ENCODE results near the gene PARD3B.

PARD3B gene

DNA sequence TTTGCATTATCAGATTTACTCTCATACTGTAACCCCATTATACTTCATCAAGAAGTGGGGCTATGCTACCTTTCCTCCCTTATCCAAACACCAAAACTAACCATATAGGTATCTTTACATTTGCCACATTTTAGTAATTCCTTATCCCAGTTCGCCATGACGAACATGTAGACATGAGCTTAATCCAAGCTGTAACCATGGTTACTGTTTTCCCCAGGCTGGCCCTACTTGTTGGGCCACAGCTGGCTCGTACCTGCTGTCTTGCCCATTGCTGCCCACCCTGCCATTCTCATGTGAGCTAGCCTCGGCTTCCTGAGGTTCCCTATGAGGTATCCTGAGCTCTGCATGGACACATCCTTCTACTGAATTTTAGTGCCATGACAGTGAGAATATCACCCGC lies 117.7 kb downstream of the PARD3B start:
- DNase-seq: no peak

- no peak for DNase-seq
Observed at GRCh38 chr2:204663816-204664425, 118.6 kb downstream of the PARD3B start.

DNA sequence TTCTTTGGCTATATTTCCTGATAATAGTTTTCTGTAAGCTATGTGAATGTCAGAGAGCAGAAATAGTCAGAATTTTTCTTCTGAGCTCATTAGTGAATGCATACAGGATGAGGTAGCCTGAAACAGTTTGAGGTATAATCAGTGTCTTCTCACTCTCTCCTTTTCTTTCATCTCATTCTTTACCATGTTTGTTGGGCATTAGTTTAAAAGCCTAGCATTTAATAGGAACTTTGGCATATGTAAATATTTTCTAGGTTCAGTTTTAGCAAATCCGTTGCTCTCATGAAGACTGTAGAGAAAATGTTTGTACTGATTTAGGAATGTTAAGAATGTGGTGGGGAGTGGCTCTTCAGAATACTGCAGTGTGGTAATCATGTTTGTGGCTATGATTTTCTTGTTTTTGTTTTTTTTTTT lies 119.4 kb downstream of the PARD3B start:
- no peak for DNase-seq

DNA sequence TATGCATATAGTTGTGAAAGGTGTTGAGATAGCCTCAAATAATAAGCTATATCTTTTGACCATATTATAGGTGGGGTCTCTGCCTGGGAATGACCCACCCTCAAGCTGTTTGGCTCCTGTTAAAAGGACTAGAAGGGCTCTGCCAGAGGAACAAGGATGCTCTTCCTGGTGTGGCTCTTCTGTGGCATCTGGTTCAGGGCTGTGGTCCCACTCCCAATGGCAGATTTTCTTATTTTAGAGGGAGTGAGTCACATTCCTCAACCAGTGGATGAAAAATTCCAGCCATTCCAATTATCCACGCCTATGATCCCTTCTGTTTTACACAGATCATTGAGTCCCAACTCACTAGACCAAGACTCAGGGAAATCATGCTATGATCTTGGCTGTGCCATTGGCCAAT lies 119.9 kb downstream of the PARD3B start:
- DNase-seq: no peak

- no peak for DNase-seq
Observed at GRCh38 chr2:204665771-204666170, 120.5 kb downstream of the PARD3B start.

DNA sequence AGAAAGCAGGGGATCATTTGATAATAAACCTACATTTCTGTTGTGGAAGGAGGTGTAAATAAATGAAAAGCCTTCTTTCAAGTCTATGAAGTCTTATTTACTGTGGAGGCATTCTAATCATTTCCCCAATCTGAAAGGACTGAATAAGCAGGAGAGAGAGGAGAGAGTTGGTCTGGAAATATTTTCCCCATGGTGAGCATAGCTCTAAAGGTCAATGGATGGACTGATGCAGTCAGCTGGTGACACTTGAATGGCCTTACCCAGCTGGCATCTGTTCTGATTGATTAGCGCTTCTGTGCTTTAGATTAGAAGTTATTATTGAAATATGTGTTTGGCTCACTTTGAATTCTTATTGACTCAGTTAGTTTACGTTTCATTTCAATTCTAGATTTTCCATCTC lies 122.7 kb downstream of the PARD3B start:
- DNase-seq: no peak

DNA sequence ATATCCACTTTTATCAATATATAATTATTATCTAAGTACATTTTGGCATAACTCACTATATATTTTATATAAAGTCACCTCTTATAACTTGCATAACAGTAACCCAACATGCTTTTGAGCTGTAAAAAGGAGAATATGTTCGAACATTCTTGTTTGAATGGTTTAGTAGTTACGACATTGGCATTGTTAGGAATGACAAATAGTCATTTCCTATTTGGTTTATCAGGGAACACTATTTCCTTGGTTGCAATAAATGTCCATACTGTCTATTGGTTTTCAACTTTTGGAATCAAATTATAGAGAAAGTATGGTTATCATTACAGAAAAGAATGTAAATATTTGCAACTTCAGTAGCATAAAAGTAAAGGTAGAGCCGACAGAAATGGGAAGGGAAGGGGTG lies 124.1 kb downstream of the PARD3B start:
- DNase-seq: no peak

DNA sequence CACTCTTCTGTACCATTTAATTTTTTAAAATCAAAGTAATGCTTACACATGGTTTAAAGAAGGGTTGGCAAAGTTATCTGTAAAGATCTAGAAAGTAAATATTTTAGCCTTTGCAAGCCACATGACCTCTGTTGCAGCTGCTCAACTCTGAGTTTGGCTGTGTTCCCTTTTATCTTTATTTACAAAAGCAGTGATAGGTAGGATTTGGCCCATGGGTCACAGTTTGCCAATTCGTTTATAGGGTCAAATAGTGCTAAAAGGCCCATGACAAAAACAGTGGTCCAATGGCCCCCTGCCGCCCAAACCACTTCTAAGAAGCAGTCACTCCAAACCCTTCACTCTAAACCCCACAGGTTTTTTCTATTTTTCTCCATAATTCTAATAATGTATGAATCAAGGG lies 124.8 kb downstream of the PARD3B start:
- no peak for DNase-seq

- no peak for DNase-seq
Observed at GRCh38 chr2:204670756-204671155, 125.5 kb downstream of the PARD3B start.

- no peak for DNase-seq
Observed at GRCh38 chr2:204672772-204673171, 127.5 kb downstream of the PARD3B start.

- DNase-seq: no peak
Observed at GRCh38 chr2:204673877-204674276, 128.6 kb downstream of the PARD3B start.

DNA sequence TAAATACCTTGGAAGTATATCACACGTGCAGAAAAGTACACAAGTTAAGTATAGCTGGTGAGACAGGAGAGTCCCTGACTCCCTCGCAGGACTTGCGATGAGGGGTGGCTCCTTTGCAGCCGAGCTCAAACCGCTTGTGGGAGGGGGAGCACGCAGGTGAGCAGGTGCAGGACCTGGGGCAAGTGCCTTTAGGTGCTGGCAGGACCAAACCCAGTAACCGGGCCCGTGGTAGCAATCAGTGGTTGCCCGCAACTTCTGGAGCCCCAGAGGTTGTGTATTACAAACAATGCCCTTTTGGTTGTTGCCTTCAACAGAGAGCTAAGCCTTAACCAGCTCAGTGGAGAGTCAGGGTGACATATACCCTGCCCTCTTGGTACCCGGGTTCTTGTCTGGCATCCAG lies 132.8 kb downstream of the PARD3B start:
- DNase-seq: no peak

- DNase-seq: no peak
Observed at GRCh38 chr2:204680576-204680975, 135.3 kb downstream of the PARD3B start.

GRCh38 chr2:204681412-204681811 lies 136.1 kb downstream of the PARD3B start:
- no peak for DNase-seq

- DNase-seq: no peak
Observed at GRCh38 chr2:204683384-204683783, 138.1 kb downstream of the PARD3B start.

DNA sequence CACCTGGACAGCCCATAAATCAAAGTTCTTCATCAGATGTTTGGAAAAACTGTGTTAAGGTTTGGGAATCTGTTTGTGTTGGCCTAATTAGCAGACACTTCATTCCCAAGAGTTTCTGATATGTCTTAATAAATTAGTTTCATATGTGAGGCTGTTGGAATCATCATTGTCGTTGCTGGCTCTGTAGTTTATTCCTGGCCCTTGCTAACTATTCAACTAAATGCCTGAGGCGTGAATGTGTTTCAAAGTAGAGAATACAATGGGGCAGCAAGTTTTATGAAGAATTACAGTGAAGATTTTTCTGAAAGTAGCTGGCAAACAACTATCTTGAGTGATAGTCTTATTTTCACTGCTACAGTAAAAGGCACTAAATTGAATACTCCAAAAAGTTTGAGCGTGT lies 141.1 kb downstream of the PARD3B start:
- no peak for DNase-seq

DNA sequence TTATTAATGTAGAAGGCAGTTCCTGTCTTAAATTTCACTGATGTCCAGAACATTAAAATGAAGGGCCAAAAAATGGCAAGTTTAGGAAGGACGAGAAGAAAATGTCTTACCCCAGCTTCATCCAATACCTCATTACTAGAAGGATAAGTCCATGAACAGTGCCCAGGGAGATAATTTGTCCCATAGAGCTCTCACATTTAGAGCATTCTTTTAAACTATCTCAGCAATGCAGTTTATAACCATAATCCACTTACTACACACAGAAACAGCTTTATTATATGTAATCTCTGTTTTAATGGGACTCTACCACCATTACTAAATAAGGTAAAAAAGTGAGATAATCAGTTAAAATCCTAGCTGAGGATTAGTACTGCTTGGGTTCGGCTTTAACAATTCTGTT lies 142.5 kb downstream of the PARD3B start:
- DNase-seq: no peak

DNA sequence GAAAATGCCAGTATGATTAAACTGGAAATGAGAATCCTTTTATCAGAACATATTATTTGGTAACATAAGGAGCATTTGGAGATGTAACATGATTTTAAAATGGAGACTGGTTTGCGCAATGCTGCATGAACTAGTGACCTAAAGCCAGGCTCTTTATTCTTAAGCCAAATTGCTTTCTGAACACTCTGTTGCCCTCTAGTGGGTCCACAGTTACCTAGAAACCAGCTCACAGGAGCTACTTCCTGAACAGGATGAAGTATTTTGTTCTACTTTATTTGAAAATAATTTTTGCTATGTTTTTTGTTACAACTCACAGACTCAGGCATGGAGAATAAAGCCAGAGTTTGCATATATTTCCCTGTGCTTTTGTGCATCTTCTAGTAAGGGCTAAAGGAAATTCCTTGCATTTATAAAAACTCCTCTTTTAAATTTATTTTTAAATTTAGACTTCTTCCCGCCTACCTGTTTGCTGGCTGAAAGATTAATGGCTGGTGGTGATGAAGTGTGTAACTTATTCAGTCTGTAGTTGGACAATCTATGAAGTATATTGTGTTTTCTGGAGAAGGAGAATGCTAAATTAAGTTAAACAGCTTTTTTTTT lies 146.7 kb downstream of the PARD3B start:
- no peak for DNase-seq

GRCh38 chr2:204692790-204693189 lies 147.5 kb downstream of the PARD3B start:
- DNase-seq: no peak

GRCh38 chr2:204693262-204693661 lies 148.0 kb downstream of the PARD3B start:
- no peak for DNase-seq

- no peak for DNase-seq
Observed at GRCh38 chr2:204695506-204695905, 150.2 kb downstream of the PARD3B start.

DNA sequence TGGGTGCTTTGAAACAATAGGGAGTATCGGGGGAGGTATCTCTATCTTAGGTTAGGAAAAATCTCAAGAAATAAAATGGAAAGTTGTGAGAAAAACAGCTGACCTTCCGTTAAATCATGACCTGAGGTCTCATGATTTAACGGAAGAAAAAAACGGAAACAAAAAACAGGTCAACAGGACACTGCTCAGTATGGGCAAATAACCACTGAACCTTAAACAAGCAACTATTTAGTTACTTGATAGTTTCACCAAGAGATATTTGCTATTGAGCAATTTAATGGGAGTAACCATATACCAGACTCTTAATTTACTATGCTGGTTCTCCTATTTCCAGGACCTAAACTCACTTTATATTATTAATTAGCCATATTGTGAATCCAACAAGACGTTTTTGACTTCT lies 150.8 kb downstream of the PARD3B start:
- DNase-seq: no peak

DNA sequence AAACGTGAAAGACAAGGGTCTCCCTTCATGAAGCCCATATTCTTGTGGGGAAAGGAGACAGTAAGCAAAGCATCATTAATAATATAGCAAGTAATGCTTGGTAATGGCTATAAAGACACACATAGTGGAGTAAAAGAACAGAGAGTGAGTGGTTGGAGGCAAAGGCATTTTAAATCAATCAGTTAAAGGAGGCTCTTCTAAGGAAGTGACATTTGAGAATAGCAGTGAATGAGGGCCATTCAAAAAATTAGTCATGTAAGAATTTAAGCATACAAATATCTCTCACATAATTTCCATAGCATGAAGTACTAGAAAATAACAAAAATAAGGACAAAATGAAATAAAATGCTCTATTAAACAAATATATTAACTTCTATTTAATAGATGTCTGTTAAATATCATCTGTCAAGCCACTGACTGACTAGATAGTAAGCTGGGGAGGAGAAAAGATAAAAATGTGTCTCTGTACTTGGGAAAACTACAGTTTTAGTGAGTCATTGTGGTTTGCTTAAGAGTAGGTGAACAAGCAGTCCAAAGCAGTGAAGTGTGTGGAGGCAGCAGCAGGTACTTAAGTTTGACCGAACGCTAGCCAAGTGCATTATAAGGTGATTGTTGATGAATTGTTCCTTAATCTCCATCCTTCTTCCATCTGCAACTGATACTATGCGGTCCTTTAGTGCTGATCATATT lies 160.1 kb downstream of the PARD3B start:
- DNase-seq: no peak

GRCh38 chr2:204706939-204707338 lies 161.7 kb downstream of the PARD3B start:
- DNase-seq: no peak

DNA sequence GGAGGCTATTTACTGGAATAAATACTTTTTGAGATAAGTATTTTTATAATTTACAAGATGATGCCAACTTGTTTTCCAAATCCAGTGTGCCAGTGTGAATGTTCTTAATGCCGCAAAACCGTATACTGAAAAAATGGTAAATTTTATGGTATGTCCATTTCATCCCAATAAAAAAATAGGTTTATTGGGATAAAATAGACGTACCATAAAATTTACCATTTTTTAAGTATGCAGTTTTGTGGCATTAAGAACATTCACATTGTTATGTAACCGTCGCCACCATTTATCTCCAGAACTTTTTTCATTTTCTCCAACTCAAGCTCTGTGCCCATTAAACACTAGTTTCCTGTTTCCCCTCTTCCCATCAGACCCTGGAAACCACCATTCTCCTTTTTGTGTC lies 167.9 kb downstream of the PARD3B start:
- no peak for DNase-seq

Data from activated CD4-positive, alpha-beta T cell treated with anti-CD3 and anti-CD28 coated beads, Interleukin-2, amount 50 U/mL, for 4 hours (primary cell).